Endothelial cell of umbilical vein (primary cell): ENCODE data around the gene LSMEM2. TPM values are rescaled to one million over a fixed set of nuclear protein-coding genes. Genes with fewer than 3 reads are reported as not detected.

ENCODE experiments used
- BruUV-seq: library from RNA; stranded (reverse); fragments of 400-500 nt; replicated peaks from 2 replicates; lab custom pipeline; 2021; lab: Mats Ljungman, UMichigan
- CTCF ChIA-PET: fragments of 300-600, 350-600 bp; sonication (Branson Sonifier 250); formaldehyde crosslinking; loops from one replicate; lab custom pipeline; 2021; ENCODE audit warnings: antibody characterized with exemption, inconsistent platforms; lab: Charles Lee
- POLR2A ChIA-PET: fragments of 300-600, 350-600 bp; sonication (Branson Sonifier 250); formaldehyde crosslinking; loops from one replicate; lab custom pipeline; 2021; ENCODE audit warnings: antibody characterized with exemption, inconsistent platforms; lab: Charles Lee
- DNase-seq: peaks from one replicate; pipeline ENCODE4 v3.0.0-alpha.2; 2011; ENCODE audit warnings: low read depth, low spot score
- FAIRE-seq: peaks from 2 replicates; lab custom pipeline; 2011; peaks lifted over from hg19 to GRCh38; lab: Jason Lieb, UNC
- H2AFZ ChIP-seq: 2 replicates; pipeline ENCODE4 v1.6.0; 2012; ENCODE audit warnings: low read depth, low read length, control low read depth, inconsistent platforms
- H3K27ac ChIP-seq: 2 replicates; pipeline ENCODE4 v1.5.1; 2011; ENCODE audit warnings: low read depth, mild to moderate bottlenecking, control low read depth, low read length, moderate library complexity; ENCODE audit not compliant: insufficient read depth
- H3K27me3 ChIP-seq, 2 experiments: 2 replicates each; pipeline versions ENCODE4 v1.6.0 to v1.6.1; 2011; ENCODE audit warnings: low read length in 2 of 2, mixed read lengths in 1 of 2; ENCODE audit not compliant: control insufficient read depth in 2 of 2, insufficient read depth in 2 of 2
- H3K36me3 ChIP-seq, 2 experiments: 2 replicates in 1 of 2; 3 replicates in 1 of 2; pipeline ENCODE4 v1.5.1; 2011; ENCODE audit warnings: low read length in 2 of 2, mild to moderate bottlenecking in 1 of 2, moderate library complexity in 1 of 2; ENCODE audit not compliant: control insufficient read depth in 2 of 2, insufficient read depth in 2 of 2; ENCODE audit errors: extremely low read depth in 1 of 2
- H3K4me1 ChIP-seq: 3 replicates; pipeline ENCODE4 v1.5.1; 2011; ENCODE audit warnings: mild to moderate bottlenecking, low read length; ENCODE audit not compliant: control insufficient read depth, insufficient read depth; ENCODE audit errors: extremely low read depth
- H3K4me2 ChIP-seq: 2 replicates; pipeline ENCODE4 v1.6.1; 2011; ENCODE audit warnings: low read length, control low read depth, mixed read lengths; ENCODE audit not compliant: insufficient read depth
- H3K4me3 ChIP-seq, 3 experiments: fragments of 200-600 bp in 1 of 3; sonication (generic), shearing (Covaris generic) in 1 of 3; replicated peaks in 1 of 3; 2 replicates each; pipeline ENCODE4 v1.5.1; 2011 to 2016; ENCODE audit warnings: control low read depth in 3 of 3, low read length in 3 of 3, mild to moderate bottlenecking in 2 of 3, inconsistent platforms in 1 of 3, low read depth in 1 of 3, moderate library complexity in 1 of 3; ENCODE audit not compliant: insufficient read depth in 1 of 3
- H3K79me2 ChIP-seq: 2 replicates; pipeline ENCODE4 v1.6.0; 2012; ENCODE audit warnings: low read length, inconsistent platforms; ENCODE audit not compliant: control insufficient read depth, insufficient read depth
- H3K9ac ChIP-seq: replicated peaks from 2 replicates; pipeline ENCODE3; 2011; ENCODE audit warnings: low read length, control low read depth; ENCODE audit not compliant: insufficient read depth; ENCODE audit errors: extremely low read depth
- H3K9me1 ChIP-seq: replicated peaks from 3 replicates; pipeline ENCODE4 v1.6.0; 2011; ENCODE audit warnings: mild to moderate bottlenecking, low read length; ENCODE audit not compliant: control insufficient read depth, insufficient read depth; ENCODE audit errors: extremely low read depth
- H3K9me3 ChIP-seq: replicated peaks from 2 replicates; pipeline ENCODE4 v1.5.1; 2012; ENCODE audit warnings: low read length, inconsistent platforms; ENCODE audit not compliant: control insufficient read depth, insufficient read depth
- H4K20me1 ChIP-seq: replicated peaks from 2 replicates; pipeline ENCODE3; 2011; ENCODE audit warnings: mild to moderate bottlenecking, low read length; ENCODE audit not compliant: control insufficient read depth, insufficient read depth; ENCODE audit errors: extremely low read depth
- EZH2 ChIP-seq: IDR thresholded peaks from 2 replicates; pipeline ENCODE4 v1.6.1; 2012; ENCODE audit warnings: borderline replicate concordance, low read depth, mild to moderate bottlenecking, moderate library complexity, low read length, inconsistent platforms; ENCODE audit not compliant: severe bottlenecking
- FOS ChIP-seq: IDR thresholded peaks from 2 replicates; pipeline ENCODE4 v1.6.1; 2011; ENCODE audit warnings: mild to moderate bottlenecking, low read length, moderate library complexity, borderline replicate concordance; ENCODE audit not compliant: insufficient read depth
- GATA2 ChIP-seq: IDR thresholded peaks from 2 replicates; pipeline ENCODE4 v1.7.0; 2011; ENCODE audit warnings: low read depth, mild to moderate bottlenecking, moderate library complexity, mixed read lengths, low read length; ENCODE audit not compliant: insufficient read length, insufficient read depth
- JUN ChIP-seq: IDR thresholded peaks from 2 replicates; pipeline ENCODE4 v1.6.1; 2011; ENCODE audit warnings: borderline replicate concordance, low read depth; ENCODE audit not compliant: insufficient read length, insufficient read depth
- MYC ChIP-seq: IDR thresholded peaks from one replicate; pipeline ENCODE4 v1.6.1; 2011; ENCODE audit warnings: mild to moderate bottlenecking, low read depth, low read length
- POLR2A ChIP-seq: IDR thresholded peaks from 2 replicates; pipeline ENCODE4 v1.6.1; 2012; ENCODE audit warnings: low read depth, mild to moderate bottlenecking, control low read depth, low read length
- POLR2AphosphoS5 ChIP-seq: IDR thresholded peaks from 2 replicates; pipeline ENCODE4 v1.6.1; 2012; ENCODE audit warnings: low read depth, mild to moderate bottlenecking, control low read depth, low read length, moderate library complexity; ENCODE audit not compliant: insufficient read depth
- dilution Hi-C: fragments of 300-500 bp; cut with MboI; formaldehyde crosslinking; loops from one replicate; pipeline ENCODE4 v1.15.0; 2019; ENCODE audit warnings: low sequenced_read_pairs; ENCODE audit not compliant: extremely low pct_ligation_motif_present
- intact Hi-C: fragments of 100-400 bp; cut with micrococcal nuclease; formaldehyde crosslinking; loops from one replicate; pipeline ENCODE4 v1.10.0; 2022
- polyA plus RNA-seq, 4 experiments: library from polyadenylated mRNA; depleted of rRNA in 3 of 4; stranded (reverse) in 3 of 4; unstranded in 1 of 4; fragments of >200 nt; gene quantifications; 2 replicates each; pipeline versions ENCODE4 v1.2.1 to v1.2.3, GENCODE V29; 2011 to 2012; ENCODE audit warnings: missing spikeins in 1 of 4
- total RNA-seq: library from RNA; stranded (reverse); gene quantifications from 2 replicates; pipeline ENCODE4 v1.2.3, GENCODE V29; 2021
- TF ChIP-seq, protein P1 (sequence below), 2 donors: IDR thresholded peaks; 1 replicate in 1 of 2; 2 replicates in 1 of 2; pipeline ENCODE4 v1.5.1; 2011; ENCODE audit warnings: low read length in 2 of 2, mild to moderate bottlenecking in 2 of 2, moderate library complexity in 2 of 2, control low read depth in 1 of 2, inconsistent platforms in 1 of 2, low read depth in 1 of 2; ENCODE audit not compliant: insufficient read depth in 1 of 2; ENCODE audit errors: extremely low read depth in 1 of 2
- TF ChIP-seq, protein P2 (sequence below): IDR thresholded peaks from 2 replicates; pipeline ENCODE4 v1.6.1; 2011; ENCODE audit not compliant: insufficient read depth, insufficient read length

LSMEM2 gene
- total and polyA plus RNA-seq, 2 donors (not counting 3 experiments of a cell fraction or from before 2014, with no cell fraction given), result not detected

DNA sequence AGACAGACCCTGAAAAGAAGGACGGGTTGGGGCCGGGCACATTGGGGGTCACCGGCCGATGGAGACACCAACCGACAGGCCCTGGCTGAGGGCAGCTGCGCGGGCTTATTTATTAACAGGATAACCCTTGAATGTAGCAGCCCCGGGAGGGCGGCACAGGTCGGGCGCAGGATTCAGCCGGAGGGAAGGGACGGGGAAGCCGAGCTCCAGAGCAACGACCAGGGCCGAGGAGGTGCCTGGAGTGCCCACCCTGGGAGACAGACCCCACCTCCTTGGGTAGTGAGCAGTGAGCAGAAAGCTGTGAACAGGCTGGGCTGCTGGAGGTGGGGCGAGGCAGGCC, 2.2 kb upstream of the LSMEM2 start:
- H3K4me1 ChIP-seq, result peaks cover 2% of the 10 kb centered on the region
- no peak for FAIRE-seq
- intact Hi-C loops (no loop called here), dilution Hi-C loops (no loop called here)
- H3K9me3 ChIP-seq, result no peaks in the 10 kb centered on the region
- ChIA-PET POLR2A (no interaction called here), CTCF (interaction anchor here (0.6 to 4.9 kb wide), 3 partner anchors 15 to 47 kb away, joined by 3 to 47 read pairs (median 3); partner anchors contain the start of gene HYAL2)
- no peak overlapping the region for H3K4me3 ChIP-seq
- no peaks in the 10 kb centered on the region for H3K9me1 ChIP-seq
- H4K20me1 ChIP-seq, result no peaks in the 10 kb centered on the region
- H3K9ac ChIP-seq, result no peak overlapping the region
- no peak for DNase-seq
- no peaks in the 10 kb centered on the region for H3K36me3 ChIP-seq
- TF ChIP-seq, protein P1, sequence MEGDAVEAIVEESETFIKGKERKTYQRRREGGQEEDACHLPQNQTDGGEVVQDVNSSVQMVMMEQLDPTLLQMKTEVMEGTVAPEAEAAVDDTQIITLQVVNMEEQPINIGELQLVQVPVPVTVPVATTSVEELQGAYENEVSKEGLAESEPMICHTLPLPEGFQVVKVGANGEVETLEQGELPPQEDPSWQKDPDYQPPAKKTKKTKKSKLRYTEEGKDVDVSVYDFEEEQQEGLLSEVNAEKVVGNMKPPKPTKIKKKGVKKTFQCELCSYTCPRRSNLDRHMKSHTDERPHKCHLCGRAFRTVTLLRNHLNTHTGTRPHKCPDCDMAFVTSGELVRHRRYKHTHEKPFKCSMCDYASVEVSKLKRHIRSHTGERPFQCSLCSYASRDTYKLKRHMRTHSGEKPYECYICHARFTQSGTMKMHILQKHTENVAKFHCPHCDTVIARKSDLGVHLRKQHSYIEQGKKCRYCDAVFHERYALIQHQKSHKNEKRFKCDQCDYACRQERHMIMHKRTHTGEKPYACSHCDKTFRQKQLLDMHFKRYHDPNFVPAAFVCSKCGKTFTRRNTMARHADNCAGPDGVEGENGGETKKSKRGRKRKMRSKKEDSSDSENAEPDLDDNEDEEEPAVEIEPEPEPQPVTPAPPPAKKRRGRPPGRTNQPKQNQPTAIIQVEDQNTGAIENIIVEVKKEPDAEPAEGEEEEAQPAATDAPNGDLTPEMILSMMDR (IDR thresholded peaks at IDR 0.05; ENCODE audit: extremely low read depth in 1 of 2, insufficient read depth in 1 of 2, low read depth in 1 of 2, low read length in 2 of 2), result no peak
- TF ChIP-seq EZH2, result no peak
- no peak for TF ChIP-seq MYC
- no peak for TF ChIP-seq FOS
- TF ChIP-seq, protein P2, sequence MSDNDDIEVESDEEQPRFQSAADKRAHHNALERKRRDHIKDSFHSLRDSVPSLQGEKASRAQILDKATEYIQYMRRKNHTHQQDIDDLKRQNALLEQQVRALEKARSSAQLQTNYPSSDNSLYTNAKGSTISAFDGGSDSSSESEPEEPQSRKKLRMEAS, result no peak
- TF ChIP-seq JUN, result no peak
- TF ChIP-seq GATA2, result no peak
- no peak for TF ChIP-seq POLR2A
- no peak for TF ChIP-seq POLR2AphosphoS5
- H3K79me2 ChIP-seq, result no peaks in the 10 kb centered on the region
- H3K27me3 ChIP-seq, result peaks cover 18 to 24% of the 10 kb centered on the region in 2 experiments
- BruUV-seq, result no TSS peak
- H3K27ac ChIP-seq, result no peak overlapping the region
- no peak overlapping the region for H2AFZ ChIP-seq
- H3K4me2 ChIP-seq, result no peak overlapping the region
